Stimulated activated CD4-positive, alpha-beta T cell treated with anti-CD3 and anti-CD28 coated beads, TNF-alpha, amount 100 ng/mL, for 1 hour (primary cell): ENCODE data around the gene MYO1F.
"Not testable (repeated sequence)": the region's sequence is repeated elsewhere in the genome, so short reads cannot be mapped to it uniquely, and the experiment has no call there.

Source experiments
- DNase-seq, 3 donors: peaks; one replicate each; pipeline ENCODE4 v3.0.0-alpha.2; 2020; ENCODE audit warnings: low read depth in 3 of 3, low spot score in 1 of 3

Gene MYO1F

GRCh38 chr19:8577247-8577646 is at the start of gene MYO1F:
Gene MYO1F (minus strand): TSS chr19:8577442. CDS start chr19:8577309, 133 bp downstream.
- no peak for DNase-seq

DNA sequence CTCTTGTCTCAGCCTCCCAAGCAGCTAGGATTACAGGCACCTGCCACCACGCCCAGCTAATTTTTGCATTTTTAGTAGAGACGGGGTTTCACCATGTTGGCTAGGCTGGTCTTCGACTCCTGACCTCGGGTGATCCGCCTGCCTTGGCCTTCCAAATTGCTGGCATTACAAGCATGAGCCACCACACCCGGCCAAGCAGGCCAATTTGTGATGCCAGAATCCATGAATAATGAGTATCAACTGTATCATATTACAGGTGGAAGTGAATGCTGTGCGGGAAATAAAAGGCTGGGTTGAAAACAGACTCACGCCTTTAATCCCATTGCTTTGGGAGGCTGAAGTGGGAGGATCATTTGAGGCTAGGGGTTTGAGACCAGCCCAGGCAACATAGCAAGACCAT is 49.6 kb upstream of the MYO1F start:
- DNase-seq, result no peak

DNA sequence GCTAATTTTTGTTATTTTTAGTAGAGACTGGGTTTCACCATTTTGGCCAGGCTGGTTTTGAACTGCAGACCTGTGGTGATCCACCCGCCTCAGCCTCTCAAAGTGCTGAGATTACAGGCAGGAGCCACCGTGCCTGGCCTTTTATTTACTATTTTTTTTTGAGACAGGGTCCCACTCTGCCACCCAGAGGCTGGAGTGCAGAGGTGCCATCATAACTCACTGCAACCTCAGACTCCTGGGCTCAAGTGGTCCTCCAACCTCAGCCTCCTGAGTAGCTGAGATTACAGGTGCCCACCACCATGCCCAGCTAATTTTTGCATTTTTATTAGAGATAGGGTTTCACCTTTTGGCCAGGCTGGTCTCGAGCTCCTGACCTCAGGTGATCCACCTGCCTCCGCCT is 45.6 kb upstream of the MYO1F start:
- DNase-seq, result not testable (repeated sequence)

GRCh38 chr19:8618751-8619150 is 41.5 kb upstream of the MYO1F start:
- no peak for DNase-seq

- DNase-seq, result no peak
Measured at GRCh38 chr19:8617984-8618383, 40.7 kb upstream of the MYO1F start.

GRCh38 chr19:8617325-8617724 is 40.1 kb upstream of the MYO1F start:
- DNase-seq, result not testable (repeated sequence)

GRCh38 chr19:8616861-8617260 is 39.6 kb upstream of the MYO1F start:
- no peak for DNase-seq

- peak in 1 of 3 donors; percentile 37 for DNase-seq
Measured at GRCh38 chr19:8615813-8616596, 38.8 kb upstream of the MYO1F start.

DNA sequence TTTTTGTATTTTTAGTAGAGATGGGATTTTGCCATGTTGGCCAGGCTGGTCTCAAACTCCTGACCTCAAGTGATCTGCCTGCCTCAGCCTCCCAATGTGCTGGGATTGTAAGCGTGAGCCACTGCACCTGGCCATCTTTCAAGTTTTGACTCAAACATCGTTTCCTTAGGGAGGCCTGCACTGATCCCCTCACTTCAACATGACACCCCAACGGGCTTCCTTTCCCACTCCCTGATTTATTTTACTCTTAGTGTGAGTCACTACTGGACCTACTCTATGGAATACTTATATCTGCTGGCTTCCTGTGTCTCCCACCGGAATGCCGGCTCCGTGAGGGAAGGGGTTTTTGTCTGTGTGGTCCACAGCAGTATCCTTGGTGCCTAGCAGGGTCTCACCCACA is 37.8 kb upstream of the MYO1F start:
- no peak for DNase-seq

- DNase-seq, result no peak
Measured at GRCh38 chr19:8614455-8614854, 37.2 kb upstream of the MYO1F start.

GRCh38 chr19:8612807-8613171 is 35.5 kb upstream of the MYO1F start:
- DNase-seq, result no peak

DNA sequence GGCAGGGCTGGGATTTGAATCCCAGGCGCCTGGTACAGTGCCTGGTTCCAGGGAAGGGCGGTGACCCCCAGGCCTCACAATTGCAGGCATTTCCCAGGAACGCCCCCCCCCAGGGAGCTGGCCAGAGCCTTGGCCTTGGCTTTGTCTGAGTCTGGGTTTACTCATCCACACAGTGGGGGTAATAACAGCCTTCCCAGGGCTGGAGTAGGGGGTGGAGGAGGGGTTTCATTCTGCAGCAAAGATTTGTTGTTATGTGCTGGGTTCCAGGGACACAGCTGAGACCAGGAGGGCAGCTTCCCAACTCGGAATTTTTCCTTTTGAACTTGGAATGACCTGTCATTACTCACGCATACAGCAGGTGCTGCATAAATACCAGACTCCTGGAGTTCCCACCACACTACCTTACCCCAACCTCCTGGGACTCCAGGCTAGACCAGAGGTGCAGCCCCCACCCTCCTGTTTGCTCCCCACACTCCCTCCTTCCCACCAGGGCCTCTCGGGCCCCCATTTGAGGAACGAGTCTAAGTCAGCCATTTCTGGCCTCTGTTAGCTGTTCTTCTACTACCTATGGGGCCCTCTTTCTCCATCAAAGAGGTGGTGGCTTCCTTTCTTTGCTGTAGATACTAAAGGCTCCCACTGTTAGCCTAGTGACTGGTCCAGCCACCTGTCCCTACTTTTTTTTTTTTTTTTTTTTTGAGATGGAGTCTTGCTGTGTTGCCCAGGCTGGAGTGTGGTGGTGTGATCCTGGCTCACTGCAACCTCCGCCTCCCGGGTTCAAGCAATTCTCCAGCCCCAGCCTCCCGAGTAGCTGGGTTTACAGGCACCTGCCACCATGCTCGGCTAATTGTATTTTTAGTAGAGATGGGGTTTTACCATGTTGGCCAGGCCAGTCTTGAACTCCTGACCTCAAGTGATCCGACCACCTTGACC is 34.9 kb upstream of the MYO1F start:
- DNase-seq, result no peak

DNA sequence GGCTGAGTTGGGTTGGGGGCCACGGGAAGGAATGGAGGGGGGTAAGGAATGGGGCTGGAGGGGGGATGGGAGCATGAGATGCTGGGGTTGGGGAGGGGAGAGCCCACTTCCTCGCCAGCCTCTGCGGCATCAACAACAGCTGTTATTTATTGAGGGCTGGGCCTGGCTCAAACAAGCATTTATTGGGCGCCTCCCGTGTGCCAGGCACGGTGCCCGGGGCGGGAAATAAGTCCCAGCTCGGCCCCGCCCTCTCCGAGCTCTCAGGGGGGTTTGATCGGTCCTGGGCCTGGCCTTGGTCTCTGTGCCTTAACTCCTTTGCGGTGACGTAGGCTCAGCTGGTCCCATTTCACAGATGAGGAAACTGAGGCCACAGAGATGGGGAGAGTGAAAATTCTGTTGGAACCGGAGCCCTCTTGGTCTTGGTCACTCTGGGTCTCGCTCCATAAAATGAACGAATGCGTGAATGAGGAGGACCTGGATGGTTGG is 34.2 kb upstream of the MYO1F start:
- DNase-seq, result no peak

DNA sequence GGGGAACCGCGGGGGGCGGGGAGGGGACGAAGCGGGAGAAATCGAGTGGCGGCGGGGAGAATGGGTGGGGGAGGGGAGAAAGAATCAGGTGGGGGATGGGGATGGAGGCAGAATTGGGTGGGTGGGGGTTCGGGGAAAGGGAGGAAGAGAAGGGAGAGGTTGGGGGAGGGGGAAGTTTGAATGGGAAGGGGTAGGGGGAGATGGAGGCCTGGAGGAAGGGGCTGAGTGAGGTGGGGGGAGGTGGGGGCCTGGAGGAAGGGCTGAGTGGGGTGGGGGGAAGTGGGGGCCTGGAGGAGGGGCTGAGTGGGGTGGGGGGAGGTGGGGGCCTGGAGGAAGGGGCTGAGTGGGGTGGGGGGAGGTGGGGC is 33.7 kb upstream of the MYO1F start:
- DNase-seq, result no peak

GRCh38 chr19:8610041-8610935 is 33.0 kb upstream of the MYO1F start, which contains the start of gene ADAMTS10:
Gene ADAMTS10 (minus strand): TSS chr19:8610715. CDS start chr19:8605710, 5,005 bp downstream.
- DNase-seq, result no peak

DNA sequence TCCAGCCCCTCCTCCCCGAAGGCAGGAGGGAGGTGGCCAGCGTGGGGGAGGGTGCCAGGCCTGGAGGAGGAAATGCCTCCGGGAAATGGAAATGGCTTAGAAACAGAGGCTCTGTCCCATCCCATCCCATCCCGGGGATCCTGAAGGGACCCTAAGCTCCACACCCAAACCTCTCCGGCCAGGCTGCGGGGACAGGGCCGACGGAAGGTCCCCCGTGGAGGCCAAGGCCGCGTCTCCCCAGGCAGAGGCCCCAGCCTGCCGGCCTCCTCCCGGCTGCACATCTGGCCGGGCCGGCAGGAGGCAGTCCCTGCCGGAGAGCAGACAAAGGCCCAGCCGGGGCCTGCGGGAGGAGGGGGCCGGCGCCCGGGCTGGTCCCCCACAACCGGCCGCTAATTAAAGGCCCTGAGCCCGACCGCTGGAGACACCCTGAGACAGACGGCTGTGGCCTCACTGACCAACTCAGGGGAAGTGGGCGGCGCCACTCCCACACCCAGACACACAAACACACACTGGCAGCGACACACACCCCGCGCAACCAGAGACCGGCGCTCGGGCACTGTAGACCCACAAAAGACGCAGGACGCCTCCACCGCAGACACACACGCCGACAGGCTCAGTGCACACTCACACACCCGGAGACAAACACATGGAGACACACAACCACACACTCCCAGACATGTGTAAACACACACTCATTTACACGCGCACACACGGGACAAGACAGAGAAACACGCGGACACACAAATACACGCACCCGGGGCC is 32.2 kb upstream of the MYO1F start:
- DNase-seq, result no peak

DNA sequence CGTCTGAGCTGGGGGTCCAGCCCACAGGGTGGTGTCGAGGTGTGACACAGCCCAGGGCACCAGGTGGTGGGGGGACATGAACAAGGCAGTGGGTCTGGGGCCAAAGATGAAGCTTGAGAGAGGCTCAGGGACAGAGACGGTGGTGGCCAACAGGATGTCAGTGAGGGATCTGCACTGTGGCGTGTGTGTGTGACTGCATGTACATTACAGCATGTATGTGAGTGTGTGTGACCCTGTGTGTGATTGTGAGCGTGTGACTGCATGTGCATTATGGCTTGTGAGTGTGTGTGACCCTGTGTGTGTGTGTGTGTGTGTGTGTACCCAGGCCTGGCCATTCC is 31.7 kb upstream of the MYO1F start:
- no peak for DNase-seq

DNA sequence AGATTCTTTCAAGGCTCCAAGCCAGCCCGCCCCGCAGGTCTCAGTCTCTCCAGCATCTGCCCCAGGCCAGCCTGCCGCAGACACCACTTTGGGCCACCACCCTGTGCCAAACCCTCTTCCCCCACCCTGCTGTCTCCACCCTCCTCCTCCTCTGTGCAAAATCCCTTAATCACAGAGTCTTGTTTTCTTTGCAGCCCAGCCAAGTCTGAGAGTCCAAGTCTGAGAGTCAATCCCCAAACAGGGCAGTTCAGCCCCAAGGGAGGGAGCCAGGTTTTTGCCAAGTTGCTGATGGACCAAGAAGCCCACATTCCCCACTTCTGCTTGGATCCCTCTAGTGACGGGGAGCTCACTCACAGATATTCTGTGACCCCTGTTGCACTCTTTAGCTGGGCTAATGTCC is 30.1 kb upstream of the MYO1F start:
- no peak for DNase-seq

- no peak for DNase-seq
Measured at GRCh38 chr19:8605514-8605913, 28.3 kb upstream of the MYO1F start.

- no peak for DNase-seq
Measured at GRCh38 chr19:8601796-8602195, 24.6 kb upstream of the MYO1F start.
